A549 (cell line): ENCODE measurements around the gene ZNRF4.
A peak's percentile ranks its signal among the peaks of the same experiment; 100 is the strongest.

Experiments used
- CHD2 ChIP-seq: fragments of 150-350 bp; IDR thresholded peaks from 2 replicates; pipeline ENCODE4 v1.6.1; 2014; ENCODE audit warnings: low read length; ENCODE audit not compliant: partially characterized antibody
- JUN ChIP-seq, 2 experiments: fragments of >200 bp; sonication (Bioruptor Twin); formaldehyde crosslinking; IDR thresholded peaks; 2 replicates in 1 of 2; 3 replicates in 1 of 2; pipeline ENCODE4 v1.6.1; 2016 to 2017
- MAFK ChIP-seq: fragments of 450-650 bp; IDR thresholded peaks from 2 replicates; pipeline ENCODE4 v1.6.1; 2014; ENCODE audit not compliant: partially characterized antibody
- MAX ChIP-seq: IDR thresholded peaks from 2 replicates; pipeline ENCODE4 v1.6.1; 2012
- POLR2A ChIP-seq: IDR thresholded peaks from 2 replicates; pipeline ENCODE4 v1.6.1; 2012; ENCODE audit warnings: mild to moderate bottlenecking, low read length
- TF ChIP-seq, protein P1 (sequence below): fragments of >200 bp; sonication (Bioruptor Twin); formaldehyde crosslinking; IDR thresholded peaks from 3 replicates; pipeline ENCODE4 v1.5.1; 2016

DNA sequence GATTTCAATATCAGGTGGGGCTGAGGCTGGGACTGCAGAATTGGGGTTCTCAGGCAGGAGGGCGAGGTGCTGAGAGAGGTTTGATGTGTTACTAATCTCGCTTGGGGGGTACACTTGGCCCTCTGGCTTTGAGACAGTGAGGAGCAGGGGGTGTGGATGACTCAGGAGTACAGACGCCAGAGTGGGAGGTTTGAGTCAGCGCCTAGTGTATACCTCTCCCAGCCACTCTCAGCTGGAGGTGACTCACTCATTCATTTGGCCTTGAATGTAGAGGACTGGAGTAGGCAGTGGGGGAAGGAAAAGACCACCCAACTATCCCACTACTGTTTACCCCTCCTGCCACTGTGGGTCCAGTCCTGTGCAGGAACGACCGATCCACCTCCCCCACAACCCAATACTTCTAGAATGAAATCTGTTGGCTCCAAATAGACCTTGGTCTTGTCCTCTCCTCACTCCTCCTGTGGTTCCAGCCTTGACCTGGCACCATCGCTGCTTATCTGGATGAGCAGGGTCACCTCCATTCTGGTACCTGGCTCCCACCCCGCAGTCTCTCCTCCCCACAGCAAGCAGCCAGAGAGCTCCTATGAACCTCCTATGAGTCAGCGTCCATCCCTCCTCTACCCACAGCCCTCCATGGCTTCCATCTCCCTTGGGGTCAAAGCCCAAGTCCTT lies 20.1 kb upstream of the ZNRF4 start:
- TF ChIP-seq CHD2 = no peak
- TF ChIP-seq MAFK = no peak
- 0 out of 5 replicates have a peak, but pooled peaks of 1 of the 2 experiments have one; percentile 23 for TF ChIP-seq JUN (IDR thresholded peaks at IDR 0.05)
- TF ChIP-seq, protein P1, sequence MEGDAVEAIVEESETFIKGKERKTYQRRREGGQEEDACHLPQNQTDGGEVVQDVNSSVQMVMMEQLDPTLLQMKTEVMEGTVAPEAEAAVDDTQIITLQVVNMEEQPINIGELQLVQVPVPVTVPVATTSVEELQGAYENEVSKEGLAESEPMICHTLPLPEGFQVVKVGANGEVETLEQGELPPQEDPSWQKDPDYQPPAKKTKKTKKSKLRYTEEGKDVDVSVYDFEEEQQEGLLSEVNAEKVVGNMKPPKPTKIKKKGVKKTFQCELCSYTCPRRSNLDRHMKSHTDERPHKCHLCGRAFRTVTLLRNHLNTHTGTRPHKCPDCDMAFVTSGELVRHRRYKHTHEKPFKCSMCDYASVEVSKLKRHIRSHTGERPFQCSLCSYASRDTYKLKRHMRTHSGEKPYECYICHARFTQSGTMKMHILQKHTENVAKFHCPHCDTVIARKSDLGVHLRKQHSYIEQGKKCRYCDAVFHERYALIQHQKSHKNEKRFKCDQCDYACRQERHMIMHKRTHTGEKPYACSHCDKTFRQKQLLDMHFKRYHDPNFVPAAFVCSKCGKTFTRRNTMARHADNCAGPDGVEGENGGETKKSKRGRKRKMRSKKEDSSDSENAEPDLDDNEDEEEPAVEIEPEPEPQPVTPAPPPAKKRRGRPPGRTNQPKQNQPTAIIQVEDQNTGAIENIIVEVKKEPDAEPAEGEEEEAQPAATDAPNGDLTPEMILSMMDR = no peak
- TF ChIP-seq POLR2A = no peak
- TF ChIP-seq MAX = 0 out of 2 replicates have a peak, but pooled peaks have one; percentile 12
